Thyroid gland (tissue), 4 donors: ENCODE results near the gene TMIGD2.

Experiments used
- POLR2A ChIP-seq, 2 donors: fragments of 450-650 bp; IDR thresholded peaks; one replicate each; pipeline ENCODE4 v1.6.1; 2017; ENCODE audit warnings: antibody characterized with exemption in 2 of 2, mild to moderate bottlenecking in 2 of 2, moderate library complexity in 1 of 2
- TF ChIP-seq, protein P1 (sequence below), 6 experiments: fragments of 200-600 bp in 3 of 6; fragments of 450-650 bp in 3 of 6; sonication (generic) in 3 of 6; IDR thresholded peaks; one replicate each; pipeline ENCODE4 v1.5.1; 2016 to 2019; ENCODE audit warnings: antibody characterized with exemption in 6 of 6, mild to moderate bottlenecking in 2 of 6, inconsistent platforms in 1 of 6, moderate library complexity in 1 of 6

DNA sequence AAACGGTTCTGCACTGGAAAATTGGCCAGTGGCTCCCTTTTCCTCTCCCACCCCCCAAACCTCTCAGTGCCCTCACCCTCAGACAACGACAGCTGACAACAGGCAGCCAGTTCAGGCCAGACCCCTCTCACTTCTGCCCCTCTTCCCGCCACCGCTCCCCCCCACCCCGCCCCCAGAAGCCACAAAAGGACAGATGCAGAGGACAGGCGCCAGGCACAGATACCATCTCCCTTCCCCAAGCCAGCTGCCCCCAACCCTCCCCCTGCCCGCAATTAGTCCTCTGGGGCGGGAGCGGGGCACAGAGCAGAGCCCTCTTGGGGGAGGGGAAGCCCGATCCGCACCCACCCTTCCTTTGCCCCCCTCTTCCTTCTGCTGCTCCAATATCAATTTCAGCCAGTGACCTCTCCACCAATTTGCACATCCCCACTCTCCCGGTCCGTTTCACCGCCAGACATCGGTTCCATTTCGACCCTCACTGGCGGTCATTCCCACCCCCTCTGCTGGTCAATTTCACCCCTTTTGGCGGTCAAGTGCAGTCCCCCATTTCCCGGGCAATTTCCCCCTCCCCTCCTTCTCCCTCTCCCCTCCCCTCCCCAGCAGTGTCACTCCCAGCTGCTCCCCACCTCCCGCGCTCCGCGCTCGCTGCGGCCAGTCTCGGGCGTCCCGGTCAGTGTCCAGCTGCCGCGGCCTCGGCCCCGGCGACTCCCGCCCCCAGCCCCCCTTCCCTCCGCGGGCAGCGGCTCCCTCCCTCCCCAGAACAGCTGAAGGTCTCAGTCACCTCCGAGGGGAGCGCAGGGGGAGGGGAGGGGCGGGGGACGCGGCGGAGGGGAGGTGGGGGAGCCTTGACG, 23.5 kb downstream of the TMIGD2 start, which contains the start of gene SHD:
- TF ChIP-seq, protein P1, sequence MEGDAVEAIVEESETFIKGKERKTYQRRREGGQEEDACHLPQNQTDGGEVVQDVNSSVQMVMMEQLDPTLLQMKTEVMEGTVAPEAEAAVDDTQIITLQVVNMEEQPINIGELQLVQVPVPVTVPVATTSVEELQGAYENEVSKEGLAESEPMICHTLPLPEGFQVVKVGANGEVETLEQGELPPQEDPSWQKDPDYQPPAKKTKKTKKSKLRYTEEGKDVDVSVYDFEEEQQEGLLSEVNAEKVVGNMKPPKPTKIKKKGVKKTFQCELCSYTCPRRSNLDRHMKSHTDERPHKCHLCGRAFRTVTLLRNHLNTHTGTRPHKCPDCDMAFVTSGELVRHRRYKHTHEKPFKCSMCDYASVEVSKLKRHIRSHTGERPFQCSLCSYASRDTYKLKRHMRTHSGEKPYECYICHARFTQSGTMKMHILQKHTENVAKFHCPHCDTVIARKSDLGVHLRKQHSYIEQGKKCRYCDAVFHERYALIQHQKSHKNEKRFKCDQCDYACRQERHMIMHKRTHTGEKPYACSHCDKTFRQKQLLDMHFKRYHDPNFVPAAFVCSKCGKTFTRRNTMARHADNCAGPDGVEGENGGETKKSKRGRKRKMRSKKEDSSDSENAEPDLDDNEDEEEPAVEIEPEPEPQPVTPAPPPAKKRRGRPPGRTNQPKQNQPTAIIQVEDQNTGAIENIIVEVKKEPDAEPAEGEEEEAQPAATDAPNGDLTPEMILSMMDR (IDR thresholded peaks at IDR 0.05), result no peak
- TF ChIP-seq POLR2A (IDR thresholded peaks at IDR 0.05), result no peak
